DMS79 (cell line): ENCODE data around the gene PRLH.
A peak's percentile ranks its signal among the peaks of the same experiment; 100 is the strongest.

Source experiments
- DNase-seq: peaks from one replicate; lab custom pipeline; 2025; lab: John Stamatoyannopoulos, UW

PRLH gene

DNA sequence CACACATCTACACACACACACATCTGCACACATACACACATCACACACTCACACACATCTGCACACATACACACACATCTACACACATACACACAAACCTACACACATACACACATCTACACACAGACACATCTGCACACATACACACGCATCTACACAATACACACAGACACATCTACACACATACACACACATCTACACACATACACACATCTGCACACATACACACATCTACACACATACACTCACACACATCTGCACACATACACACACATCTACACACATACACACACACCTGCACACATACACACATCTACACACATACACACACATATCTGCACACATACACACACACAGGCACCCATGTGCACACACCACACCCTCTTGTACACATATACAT lies 400 bp upstream of the PRLH start:
- DNase-seq: no peak

DNA sequence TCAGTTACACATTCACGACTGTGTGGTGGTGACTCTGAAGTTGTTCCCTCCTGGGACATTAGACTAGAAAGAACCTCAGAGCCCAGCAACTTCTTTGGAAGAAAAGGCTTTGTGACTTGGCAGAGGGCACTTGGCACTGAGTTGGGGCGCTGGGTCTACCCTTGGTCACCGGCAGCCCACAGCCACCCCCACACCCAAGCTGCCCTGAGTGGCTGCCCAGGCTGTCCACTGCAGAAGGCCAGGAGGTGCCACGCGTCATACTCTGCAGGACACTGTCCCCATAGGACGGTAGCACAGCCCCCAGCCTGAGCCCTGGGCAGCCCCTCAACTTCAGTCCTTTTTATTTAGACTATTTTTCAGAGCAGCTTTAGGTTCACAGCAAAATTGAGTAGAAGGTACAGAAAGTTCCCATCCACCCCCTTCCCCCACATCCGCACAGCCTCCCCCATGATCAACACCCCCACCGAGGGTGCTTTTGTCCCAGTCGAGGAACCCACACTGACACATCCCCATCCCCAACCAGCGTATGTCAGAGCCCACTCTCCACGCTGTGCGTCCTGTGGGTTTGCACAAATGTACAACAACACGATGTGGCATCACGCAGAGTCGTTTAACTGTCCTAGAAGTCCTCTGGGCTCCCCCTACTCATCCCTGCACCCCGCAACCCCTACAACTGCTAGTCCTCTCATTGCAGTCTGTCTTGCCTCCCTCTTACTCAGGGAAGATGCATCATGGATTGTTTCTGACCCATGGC lies 1.1 kb downstream of the PRLH start:
- DNase-seq: no peak

DNA sequence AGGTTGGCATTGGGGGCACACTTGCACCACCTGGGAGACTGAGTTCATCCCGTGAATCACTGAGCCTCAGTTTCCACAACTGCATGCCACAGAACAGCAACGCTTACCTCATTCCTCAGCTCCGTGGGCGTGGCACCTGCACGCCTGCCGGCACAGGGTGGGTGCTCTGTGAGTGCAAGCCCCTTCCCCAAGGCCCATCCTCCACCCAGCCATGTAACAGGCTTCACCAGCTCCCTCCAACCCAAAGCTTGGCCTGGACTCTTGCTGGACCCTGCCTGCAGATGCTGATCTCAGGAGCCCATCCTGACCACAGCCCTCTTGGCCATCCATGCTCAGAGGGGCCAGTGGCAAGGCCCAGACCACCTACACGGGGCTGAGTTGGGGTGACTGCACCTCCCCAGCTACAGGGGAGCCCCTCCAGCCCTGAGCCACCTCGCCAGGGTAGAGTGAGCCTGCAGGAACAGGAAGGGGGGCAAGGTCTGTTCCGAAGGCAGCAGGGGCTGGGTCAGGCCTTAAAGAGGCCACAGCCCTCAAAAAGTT lies 1.8 kb downstream of the PRLH start:
- DNase-seq: no peak

DNA sequence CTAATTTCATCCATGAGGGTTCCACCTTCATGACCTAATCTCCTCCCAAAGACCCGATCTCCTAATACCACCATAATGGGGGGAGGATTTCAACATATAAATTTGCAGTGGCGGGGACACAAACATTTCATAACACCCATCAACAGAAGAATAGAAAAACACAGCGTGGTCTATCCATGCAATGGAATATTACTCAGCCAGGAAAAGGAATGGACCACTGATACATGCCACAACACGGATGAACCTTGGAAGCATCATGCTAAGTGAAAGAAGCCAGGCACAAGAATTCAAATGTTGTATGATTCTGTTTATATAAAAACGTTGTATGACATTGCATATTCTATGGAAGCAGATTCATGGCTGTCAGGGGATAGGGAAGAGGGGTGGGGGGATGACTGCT lies 2.7 kb downstream of the PRLH start:
- no peak for DNase-seq

DNA sequence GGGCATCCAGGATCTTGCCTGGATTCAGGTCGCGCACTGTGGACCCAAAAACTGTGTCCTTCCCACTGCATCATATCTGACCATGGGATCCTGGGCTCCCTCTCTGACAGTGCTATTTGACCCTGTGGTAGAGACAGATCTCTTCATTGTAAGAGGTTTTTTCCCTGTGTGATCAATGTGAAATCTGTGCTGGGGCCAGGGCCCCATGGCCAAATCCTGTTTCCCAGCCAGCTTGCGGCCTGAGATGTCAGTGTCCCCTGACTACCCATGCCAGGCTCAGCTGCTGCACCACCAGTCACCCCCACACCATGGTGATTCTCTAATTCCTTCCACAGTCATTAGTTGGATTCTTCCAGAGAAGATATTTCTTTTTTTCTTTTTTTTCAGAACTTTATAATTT lies 3.5 kb downstream of the PRLH start:
- no peak for DNase-seq

DNA sequence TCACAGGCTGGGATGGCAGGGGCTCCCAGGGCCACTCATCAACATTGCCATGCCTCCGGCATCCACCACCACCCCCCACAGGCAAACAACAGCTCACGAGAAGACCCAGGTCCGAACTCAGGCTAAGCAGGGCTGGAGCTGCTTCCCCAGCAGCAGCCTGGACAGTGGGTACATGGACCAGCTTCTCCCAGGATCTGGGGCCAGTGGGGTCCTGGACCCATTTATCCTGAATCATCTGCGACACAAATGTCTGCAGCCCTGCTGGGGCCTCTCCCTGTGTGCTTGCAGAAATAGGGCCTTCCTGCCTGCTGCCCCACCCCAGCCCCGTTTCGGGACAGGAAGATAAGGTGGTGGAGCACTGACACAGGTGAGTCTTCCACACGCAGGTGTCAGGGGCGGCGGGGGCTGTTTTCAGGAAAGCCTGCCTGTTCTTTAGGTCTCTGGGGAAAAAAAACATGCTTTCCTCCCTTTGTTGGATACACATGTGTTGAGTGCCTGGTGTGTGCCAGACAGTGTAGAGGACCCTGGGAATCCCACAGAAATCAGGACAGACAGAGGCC lies 4.5 kb downstream of the PRLH start:
- DNase-seq: no peak

DNA sequence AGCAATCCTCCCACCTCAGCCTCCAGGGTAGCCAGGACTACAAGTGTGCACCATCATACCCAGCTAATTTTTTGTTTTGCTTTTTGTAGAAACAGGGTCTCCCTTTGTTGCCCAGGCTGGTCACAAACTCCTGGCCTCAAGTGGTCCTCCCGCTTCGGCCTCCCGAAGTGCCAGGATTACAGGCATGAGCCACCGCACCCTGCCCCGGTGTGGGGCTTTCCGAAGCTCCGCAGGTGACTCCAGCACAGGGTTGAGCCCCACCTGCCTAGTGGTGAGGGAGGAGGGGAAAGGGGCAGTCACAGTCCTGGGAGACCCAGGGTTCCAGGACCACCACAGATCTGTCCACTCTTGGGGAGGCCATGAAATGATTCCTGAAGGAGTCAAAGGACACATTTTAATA lies 5.2 kb downstream of the PRLH start:
- DNase-seq: no peak

DNA sequence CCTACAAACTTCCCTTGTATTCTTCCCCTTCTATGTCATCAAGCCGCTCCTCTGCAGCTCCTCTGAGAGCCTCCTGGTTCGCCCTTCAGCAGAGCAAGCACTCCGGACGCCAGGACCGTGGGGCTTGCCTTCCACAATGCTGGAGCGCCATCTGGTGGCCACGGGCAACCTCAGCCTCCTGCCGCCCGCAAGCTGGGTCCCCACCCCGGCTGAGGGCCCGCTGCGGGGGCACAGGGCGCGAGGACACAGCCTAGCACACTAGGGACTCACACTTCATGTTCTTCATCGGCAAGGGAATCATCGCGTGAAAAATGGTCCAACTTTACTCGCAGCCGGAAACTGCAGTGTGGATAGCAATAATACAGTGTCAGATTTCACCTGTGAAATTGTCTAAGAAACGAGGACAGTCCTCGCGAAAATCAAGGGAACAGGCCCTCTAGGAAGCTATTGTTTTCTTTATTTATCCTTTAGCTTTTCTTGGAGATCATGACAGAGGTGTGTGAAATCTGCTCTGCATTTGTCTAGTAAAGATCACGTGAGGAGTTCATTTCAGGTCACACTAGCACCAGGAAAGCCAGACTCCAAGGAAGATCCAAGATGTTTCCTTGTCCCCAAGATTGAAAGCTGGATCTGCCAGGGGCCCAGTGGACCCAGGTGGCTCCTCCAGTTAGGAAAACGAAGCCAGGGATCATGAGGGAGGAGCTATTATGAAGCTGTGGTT lies 5.8 kb downstream of the PRLH start:
- peak; percentile 42 for DNase-seq

DNA sequence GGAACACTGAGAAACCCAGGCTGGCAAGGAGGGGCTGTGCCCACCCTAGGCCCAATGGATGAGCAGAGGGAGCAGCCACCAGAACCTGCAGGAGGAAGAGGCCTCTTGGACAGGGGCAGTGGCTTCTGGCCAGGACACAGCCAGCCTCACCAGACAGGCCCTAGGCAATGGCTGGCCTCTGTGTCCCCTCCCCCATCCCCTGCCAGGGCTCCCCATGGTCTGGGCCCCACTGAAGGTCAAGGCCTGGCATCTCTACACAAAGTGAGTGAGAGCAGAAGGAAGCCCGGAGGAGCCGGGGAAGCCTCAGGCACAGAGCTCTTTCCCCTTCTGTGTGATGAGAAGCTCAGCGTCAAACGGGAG lies 6.3 kb downstream of the PRLH start:
- DNase-seq: no peak

DNA sequence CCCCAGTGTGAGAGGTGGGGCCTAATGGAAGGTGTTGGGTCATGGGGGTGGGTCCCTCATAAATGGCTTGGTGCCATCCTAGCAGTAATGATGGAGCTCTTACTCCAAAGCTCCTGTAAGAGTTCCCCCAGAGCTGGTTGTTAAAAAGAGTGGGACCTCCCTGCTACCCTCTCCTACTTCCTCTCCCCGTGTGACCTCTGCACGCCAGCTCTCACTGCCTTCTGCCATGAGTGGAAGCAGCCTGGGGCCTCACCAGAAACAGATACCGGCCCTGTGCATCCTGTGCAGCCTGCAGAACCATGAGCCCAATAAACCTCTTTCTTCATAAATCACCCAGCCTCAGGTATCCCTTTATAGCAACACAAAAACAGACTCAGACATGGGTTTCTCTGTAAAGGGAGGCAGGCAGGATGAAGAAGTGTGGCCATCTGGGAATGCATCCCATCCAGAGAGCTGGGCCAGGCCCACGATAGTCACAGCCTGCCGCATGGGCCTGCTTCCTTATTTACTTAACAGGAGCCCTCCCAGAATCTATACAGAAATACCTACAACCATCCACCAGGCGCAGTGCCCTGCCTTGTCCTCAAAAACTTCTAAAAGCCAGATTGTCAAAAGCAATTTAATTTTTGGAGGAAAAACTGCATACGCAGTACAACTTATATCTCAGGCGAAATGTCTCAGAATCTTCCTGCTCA lies 7.5 kb downstream of the PRLH start:
- no peak for DNase-seq

DNA sequence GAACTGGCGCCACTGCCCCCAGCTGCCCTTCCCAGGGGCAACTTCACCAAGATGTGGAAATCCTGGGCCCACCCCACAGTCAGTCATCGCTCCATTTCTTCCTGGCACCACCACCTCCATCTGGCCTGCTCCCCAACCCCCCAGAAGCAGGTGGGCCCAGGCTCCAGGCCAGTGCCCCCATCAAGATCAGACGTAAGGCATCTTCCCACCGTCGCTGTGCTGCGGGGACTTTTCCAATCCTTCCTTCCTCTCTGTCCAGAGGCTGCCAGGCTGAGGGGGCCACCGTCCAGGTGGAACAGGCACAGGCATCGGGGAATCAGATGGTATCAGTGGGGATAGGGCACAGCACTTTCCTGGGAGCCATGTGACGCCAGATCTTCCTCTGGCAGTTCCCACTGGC lies 8.1 kb downstream of the PRLH start:
- no peak for DNase-seq

DNA sequence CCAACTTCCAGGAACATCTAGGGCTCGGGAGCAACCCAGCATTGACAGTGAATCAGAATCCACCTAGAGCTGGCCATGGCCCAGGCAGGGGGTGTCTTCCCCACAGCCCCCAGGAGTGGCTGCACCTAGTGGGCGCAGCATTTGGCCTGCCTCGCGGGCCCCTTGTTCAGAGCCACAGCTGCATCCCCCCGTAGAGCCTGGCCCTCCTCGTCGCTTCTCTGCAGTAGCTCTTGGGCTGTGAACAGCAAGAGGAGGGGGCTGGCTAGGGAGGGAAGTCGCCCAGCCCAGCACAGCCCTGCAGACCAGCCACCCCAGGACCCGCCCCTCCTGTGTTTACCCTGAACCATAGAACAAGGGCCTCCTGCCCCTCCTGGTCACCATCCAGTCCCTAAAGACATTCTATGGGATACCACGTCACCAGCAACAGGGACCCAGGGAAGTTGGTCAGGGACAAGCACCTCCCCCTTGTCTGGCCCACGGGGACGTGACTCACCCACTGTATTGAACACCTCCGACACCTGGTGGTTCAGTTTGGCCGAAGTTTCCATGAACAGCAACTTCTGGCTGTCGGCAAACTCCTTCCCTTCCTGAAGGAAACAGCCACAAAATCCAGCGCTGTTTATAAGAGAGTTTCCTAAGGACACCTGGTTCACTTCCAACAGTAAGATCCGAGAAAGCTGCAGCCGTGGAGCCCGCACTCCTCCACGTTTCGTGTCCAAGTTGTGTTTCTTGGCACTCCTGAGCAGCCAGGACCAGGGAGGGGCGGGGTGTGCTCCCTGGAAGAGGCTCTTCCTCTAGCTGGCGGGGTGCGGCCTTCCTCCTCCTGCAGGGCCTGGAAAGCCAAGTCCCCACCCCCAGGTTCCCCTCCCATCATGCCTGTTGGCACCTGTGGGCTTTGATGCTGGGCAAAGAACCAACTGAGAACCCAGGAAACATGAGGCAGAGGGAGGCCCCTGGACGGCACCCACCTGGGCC lies 8.8 kb downstream of the PRLH start:
- no peak for DNase-seq

DNA sequence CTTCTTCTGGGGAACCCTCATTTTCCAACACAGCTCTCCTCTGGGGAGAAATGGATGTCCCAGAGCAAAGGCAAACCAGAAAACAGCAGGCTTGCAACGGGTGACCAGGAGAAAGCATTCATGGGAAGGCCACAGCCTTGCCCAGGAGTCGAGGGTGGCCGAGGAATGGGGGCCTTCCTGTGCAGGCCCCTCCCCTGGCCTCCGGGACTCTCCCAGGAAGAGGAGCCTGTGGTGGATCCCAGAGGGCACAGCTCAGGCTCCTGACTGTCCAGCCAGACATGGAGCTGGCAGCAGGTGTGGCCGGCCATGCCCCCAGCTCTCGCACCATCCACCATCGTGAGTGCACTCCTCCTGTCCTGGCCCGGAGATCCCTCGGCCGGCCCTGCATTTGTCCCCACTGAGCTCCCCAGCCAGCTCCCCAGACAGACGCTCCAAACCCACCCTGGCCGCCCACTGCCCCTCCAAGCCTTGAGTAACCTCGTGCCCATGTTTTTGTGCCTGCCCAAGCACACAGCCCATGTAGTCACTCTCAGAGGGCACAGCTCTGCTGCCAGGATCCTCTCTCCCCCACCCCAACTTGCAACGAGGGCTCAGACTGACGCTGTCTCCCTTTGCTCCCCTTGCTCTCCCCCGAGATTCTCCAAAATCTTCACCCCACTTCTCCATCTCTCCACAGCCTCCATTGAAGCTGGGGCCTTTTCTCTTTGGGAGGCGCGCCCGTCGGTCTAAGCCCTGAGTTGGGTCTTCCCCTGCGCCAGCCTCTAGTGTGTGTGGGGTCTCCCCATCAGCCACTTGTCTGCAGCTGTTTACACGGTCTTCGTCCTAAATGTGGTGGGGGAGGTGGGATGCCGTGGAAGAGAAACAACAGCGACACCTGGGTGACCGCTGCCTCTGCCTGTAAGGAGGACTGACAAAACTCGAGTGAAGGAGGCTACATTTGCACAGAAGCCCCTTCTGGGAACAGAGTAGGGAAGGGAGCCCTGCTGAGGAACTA lies 9.8 kb downstream of the PRLH start:
- no peak for DNase-seq

DNA sequence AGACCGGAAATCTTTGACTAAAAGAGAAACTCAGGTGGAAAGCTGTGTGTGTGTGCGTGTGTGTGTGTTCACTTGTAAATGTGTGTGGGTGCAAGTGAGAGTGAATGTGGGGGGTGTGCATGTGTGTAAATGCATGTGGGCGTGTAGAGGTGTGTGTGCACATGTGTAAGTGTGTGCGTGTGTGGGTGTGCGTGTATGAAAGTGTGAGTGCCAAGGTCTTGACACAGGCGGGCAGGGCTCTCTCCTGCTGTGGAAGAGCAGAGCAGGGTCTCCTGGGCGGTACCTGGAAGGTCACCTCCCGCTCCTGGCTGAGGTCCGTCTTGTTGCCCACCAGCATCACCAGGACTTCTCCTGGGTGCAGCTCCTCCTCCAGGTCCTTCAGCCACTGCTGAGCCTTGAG lies 10.6 kb downstream of the PRLH start:
- no peak for DNase-seq

DNA sequence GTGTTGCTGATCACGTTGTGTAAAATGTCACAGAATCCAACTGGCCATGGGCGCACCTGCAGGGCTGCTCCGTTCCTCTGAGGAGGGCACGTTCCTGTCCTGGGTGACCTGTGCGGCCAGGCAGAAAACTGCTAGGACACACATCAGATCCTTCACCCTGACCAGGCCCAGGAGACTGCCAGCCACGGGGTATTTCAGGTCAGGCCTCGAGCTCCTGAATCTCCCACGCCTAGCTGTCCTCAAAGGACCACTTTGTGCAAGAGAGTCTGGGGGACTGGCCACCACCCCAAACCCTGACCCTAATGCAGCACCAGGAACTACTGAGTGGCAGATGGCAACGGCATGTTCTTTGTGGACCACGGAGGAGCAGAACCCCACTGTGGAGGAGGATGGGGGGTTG lies 11.1 kb downstream of the PRLH start:
- DNase-seq: no peak

DNA sequence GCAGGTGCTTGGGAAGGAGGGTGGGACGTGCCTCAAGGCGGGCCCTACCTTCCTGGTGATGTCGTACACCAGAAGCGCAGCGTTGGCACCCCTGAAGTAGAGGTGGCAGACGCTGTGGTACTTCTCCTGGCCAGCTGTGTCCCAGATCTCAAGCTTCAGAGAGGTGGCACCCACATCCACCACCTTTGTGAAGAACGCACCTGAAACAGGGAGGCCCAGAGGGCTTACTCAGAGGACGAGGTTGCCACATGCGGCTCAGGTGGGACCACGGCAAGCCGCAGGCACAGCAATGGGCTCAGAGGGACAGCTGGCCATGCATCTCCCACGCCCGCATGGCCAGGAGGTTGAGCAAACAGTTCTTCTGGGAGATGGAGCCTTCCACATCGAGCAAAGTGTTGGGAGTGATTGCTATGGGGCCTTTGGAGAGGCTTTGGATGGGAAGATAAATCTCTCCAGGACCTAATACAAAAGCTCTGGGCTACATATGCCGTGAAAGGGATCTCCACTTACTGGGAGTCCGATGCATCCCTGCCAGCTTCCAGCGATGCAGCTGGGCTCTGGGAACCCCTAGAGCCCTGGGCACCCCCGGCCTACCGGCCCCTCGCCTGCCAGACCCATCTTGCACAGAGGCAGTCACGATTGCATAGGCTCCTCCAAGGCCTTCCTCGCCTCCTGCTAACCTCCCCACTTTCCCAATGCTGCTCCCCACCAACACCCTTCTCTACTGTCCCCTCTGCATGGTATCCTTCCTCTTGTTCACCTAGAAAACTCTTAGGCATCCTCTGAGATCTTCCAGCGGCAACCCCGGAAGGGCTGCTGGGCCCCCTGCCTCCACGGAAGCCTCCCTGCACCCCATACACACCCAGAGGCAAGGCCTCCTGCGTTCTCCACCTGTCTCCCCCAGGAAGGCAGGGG lies 11.8 kb downstream of the PRLH start:
- no peak for DNase-seq

DNA sequence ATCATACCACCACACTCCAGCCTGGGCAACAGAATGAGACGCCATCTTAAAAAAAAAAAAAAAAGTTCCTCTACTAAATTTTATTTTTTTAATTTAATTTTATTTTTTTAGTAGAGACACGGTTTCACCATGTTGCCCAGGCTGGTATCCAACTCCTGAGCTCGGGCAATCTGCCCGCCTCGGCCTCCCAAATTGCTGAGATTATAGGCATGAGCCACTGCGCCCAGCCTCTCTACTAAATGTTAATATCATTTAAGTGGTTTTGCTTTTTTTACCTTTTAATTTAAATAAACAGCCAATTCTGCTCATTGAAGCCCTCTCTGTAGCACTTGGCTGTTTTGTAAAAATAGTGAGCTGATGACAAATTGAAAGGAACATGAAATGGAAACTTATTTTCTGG lies 15.0 kb downstream of the PRLH start:
- DNase-seq: no peak

DNA sequence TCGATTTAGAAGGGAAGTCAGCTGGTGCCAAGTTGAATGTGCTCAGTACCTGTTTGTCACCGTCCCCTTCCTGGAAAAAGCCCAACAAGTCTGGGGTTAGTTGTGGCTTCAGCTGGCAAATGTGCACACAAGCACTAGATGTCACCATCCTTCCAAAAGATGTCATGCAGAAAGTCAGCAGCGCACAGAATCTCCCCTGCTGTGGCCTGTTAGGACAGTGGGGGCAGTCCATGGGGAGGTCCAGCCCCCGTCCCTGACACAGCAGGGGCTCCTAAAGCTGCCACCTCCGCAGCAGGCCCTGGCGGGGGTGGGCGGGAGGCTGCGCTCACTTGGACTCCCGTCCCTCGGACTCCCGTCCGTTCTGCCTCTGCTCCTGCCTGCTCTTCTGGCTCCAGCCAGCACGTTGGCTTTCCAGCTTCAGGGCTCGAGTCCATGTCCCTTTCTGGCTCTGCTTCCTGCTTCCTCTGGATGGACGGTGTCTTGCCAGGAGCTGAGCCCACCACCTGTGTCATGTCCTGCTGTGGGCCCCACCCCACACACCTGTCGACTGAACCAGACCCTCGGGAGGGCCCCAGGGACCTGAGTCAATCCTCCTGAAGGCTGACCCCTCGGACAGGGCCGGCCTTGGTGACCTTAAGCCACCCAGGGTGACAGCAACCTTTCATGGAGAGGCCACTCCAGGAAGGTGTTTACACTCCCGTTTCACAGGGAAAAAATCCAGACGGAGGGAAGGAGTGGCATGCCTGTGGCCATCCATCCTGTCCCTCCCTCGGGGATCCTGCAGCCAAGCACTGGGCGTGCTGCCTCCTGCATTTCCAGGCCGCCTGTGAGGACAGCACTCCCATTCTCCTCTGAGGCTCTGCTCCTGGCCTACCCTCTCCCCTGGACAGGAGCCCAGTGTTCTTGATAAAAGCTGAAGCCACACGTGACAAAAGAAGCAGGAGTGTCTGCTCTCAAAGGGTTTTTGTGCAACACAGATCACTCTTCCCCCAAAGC lies 15.7 kb downstream of the PRLH start:
- peak; percentile 29 for DNase-seq
